ENCODE data around the gene OGFRL1. TPM values are rescaled to one million over a fixed set of nuclear protein-coding genes. Genes with fewer than 3 reads are reported as not detected.

OGFRL1 gene
- 3.5 and 6.0 TPM in 2 replicates for total RNA-seq (ENCODE audit: low replicate concordance)
- long read RNA-seq, partial matches to known transcripts, result 0 of 2 reads
- long read RNA-seq, other reads (novel, unspliced or antisense), result 2 of 2 reads

DNA sequence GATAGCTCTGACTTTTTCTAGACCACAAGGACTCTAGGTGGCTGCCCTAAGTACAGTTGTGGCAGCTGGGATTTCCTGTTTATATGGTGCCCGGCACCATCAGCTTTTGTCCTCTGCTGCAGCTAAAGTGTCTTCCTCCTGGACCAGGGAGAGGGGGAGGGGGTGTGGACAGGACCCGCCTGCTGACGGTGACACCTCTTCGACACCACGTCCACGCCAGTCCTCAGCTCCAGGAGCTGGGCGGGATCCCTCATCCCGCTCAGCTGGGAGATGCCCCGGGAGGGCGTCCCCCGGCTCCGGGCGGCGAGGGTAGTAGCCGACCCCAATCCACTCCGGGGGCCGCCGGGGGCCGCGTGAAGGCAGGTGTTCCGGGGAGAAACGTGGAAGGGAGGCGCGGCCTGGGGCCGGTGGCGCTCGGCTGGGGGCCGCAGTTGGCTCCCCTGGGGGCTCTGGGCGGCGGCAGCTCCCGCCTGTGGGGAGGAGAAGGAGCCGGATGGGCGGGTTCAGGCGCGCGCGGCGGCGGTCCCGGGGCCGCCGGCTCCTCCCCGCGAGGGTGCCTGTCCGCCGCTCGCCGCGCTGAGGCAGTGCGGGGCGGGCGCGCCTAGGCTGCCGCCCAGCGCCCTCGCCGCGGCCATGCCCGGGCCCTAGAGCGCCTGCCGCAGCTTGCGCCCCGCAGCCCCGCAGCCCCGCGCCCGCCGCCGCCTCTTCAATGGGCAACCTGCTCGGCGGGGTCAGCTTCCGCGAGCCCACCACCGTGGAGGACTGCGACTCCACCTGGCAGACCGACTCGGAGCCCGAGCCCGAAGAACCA is at the start of gene OGFRL1:
TSS of gene OGFRL1 (plus strand) at position 584 of the 811 bp plus-strand sequence. CDS start at position 710, 126 bp downstream.
- no peaks in the 10 kb centered on the region for H3K9me3 Mint-ChIP-seq
- TF ChIP-seq, protein P1, sequence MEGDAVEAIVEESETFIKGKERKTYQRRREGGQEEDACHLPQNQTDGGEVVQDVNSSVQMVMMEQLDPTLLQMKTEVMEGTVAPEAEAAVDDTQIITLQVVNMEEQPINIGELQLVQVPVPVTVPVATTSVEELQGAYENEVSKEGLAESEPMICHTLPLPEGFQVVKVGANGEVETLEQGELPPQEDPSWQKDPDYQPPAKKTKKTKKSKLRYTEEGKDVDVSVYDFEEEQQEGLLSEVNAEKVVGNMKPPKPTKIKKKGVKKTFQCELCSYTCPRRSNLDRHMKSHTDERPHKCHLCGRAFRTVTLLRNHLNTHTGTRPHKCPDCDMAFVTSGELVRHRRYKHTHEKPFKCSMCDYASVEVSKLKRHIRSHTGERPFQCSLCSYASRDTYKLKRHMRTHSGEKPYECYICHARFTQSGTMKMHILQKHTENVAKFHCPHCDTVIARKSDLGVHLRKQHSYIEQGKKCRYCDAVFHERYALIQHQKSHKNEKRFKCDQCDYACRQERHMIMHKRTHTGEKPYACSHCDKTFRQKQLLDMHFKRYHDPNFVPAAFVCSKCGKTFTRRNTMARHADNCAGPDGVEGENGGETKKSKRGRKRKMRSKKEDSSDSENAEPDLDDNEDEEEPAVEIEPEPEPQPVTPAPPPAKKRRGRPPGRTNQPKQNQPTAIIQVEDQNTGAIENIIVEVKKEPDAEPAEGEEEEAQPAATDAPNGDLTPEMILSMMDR (conservative IDR thresholded peaks at IDR 0.05), result no peak
- peak; percentile 74 for DNase-seq (ENCODE audit: extremely low spot score, unreplicated experiment)
- peaks cover 3% of the 10 kb centered on the region for H3K36me3 Mint-ChIP-seq
- peak within 1 kb of the TSS; percentile 87 for H3K4me3 Mint-ChIP-seq
- H3K4me1 Mint-ChIP-seq (ENCODE audit: unreplicated experiment), result peaks cover 24% of the 10 kb centered on the region
- no peaks in the 10 kb centered on the region for H3K27me3 Mint-ChIP-seq
- peak within 1 kb of the TSS; percentile 57 for H3K27ac Mint-ChIP-seq

DNA sequence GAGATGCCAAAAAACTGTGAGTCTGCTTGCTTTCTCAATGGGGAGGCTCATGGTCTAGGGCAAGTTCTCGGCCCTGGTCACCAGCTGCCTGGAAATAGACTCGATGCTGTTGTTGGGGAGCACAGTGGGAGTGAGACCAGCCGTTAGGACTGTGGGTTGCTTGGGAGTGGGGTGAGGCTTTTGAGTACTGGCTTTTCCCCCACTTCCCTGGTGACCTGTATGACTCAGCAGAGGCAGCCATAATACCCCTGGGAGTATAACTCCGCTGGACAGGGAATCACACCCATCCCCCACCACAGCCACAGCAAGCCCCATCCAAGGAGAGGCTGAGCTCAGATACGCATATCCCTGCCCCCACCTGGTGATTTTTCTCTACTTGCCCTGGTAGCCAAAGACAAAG is 48.9 kb upstream of the OGFRL1 start:
- H3K27ac Mint-ChIP-seq, result no peak overlapping the region
- H3K27me3 Mint-ChIP-seq, result no peaks in the 10 kb centered on the region
- no peak overlapping the region for H3K4me3 Mint-ChIP-seq
- H3K36me3 Mint-ChIP-seq, result no peaks in the 10 kb centered on the region
- no peaks in the 10 kb centered on the region for H3K4me1 Mint-ChIP-seq (ENCODE audit: unreplicated experiment)
- H3K9me3 Mint-ChIP-seq, result no peaks in the 10 kb centered on the region
- DNase-seq (ENCODE audit: extremely low spot score, unreplicated experiment), result no peak
- TF ChIP-seq, protein P1 (conservative IDR thresholded peaks at IDR 0.05), result no peak

DNA sequence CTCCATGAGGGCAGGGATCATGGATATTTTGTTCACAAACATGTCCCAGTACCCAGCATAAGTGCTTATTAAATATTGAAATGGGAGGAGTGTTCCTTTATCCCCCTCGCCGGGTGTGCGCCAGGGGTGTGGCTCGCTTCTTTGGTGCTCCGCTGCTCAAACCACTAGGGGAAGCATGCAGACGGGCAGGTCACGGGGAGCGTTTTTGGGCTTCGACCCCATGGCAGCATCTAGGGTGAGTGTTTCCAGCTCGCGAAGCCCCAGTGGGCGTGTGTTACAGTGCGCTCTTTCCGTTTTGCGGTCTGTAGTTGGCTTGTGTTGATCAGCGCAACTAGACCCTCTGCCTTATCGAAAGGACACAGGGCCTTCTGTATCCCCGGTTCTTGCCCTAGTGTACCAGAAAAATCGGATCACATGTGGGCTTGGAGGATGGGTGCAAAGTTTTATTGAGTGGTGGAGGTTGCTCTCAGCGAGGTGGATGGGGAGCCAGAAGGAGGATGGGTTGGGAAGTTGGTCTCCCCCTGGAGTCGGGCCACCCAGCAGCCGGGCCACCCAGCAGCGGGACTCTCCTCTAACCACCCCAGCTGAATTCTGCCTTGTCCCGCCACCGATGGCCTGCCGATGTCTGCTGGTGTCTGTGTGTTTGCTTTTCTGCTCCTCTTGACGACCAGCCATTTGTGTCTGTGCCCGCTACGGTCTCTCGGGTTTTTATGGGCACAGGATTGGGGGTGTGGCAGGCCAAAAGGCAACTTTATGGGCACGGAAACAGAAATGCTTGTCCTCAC is 43.2 kb upstream of the OGFRL1 start:
- H3K27me3 Mint-ChIP-seq, result peaks cover 3% of the 10 kb centered on the region

DNA sequence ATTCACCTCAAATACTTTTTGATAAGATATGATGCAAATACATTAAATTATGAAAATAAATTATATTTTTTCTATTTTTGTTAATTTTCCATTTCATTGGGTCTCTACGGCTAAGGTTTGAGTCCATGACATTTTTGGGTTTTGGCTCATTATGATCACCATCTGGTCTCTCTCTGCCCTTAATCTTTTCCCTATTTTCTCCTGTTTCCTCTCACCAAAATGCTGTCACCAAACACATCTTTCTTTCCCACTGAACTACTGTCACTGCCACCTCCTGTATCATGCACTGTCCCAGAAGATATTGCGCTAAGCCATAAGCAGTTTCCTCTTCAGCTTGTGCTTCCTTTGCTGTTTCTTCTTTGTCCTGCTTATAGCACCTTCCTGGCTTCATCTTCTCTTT is 42.0 kb upstream of the OGFRL1 start:
- Mint-ChIP-seq H3K36me3 (no peaks in the 10 kb centered on the region), H3K4me1 (ENCODE audit: unreplicated experiment) (peaks cover 15% of the 10 kb centered on the region), H3K4me3 (no peak overlapping the region), H3K27ac (no peak overlapping the region), H3K9me3 (no peaks in the 10 kb centered on the region), H3K27me3 (peaks cover 3% of the 10 kb centered on the region)
- TF ChIP-seq, protein P1 (conservative IDR thresholded peaks at IDR 0.05), result no peak
- DNase-seq (ENCODE audit: extremely low spot score, unreplicated experiment), result no peak

More for the DNA sequence above, 43.2 kb upstream of the OGFRL1 start:
- H3K4me1 Mint-ChIP-seq (ENCODE audit: unreplicated experiment), result peaks cover 15% of the 10 kb centered on the region
- no peak for DNase-seq (ENCODE audit: extremely low spot score, unreplicated experiment)
- H3K36me3 Mint-ChIP-seq, result no peaks in the 10 kb centered on the region
- TF ChIP-seq, protein P1 (conservative IDR thresholded peaks at IDR 0.05), result no peak
- no peaks in the 10 kb centered on the region for H3K9me3 Mint-ChIP-seq
- no peak overlapping the region for H3K27ac Mint-ChIP-seq
- H3K4me3 Mint-ChIP-seq, result no peak overlapping the region

DNA sequence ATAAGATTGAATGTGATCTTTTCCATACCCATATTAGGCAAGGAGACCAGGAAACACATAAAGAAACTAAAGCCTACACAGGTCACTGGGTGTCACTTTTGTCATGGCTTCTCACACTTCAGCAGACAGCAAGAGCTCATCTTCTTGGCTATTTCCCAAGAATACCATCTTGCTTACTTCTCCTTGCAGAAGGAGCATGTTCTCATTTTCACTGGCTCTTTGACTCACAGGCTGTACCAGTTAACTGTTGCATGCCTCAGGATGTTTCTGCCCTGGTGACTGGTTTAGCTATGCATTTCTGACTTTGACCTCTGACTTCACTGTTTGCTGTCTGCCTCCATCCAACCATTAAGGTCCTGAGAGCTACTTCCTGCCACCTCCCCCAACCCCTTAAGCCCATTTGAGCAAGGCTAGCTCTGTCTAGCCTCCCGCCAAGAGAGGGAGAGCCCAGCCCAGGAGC is 40.3 kb upstream of the OGFRL1 start:
- DNase-seq (ENCODE audit: extremely low spot score, unreplicated experiment), result no peak
- H3K27me3 Mint-ChIP-seq, result peaks cover 3% of the 10 kb centered on the region
- H3K36me3 Mint-ChIP-seq, result no peaks in the 10 kb centered on the region
- H3K4me3 Mint-ChIP-seq, result no peak overlapping the region
- peaks cover 15% of the 10 kb centered on the region for H3K4me1 Mint-ChIP-seq (ENCODE audit: unreplicated experiment)
- no peak overlapping the region for H3K27ac Mint-ChIP-seq
- TF ChIP-seq, protein P1 (conservative IDR thresholded peaks at IDR 0.05), result no peak
- no peaks in the 10 kb centered on the region for H3K9me3 Mint-ChIP-seq

All from type B pancreatic cell (in vitro differentiated cells).